PC-9 (cell line): ENCODE results near the gene EIF4G1.

ENCODE experiments used
- CTCF ChIP-seq: fragments of 200-600 bp; sonication (generic); conservative IDR thresholded peaks from 2 replicates; pipeline ENCODE4 v1.6.1; 2017; ENCODE audit warnings: mixed run types, antibody characterized with exemption, mild to moderate bottlenecking, moderate library complexity
- EZH2 ChIP-seq: fragments of 200-600 bp; sonication (generic); IDR thresholded peaks from 2 replicates; pipeline ENCODE4 v1.8.0; 2017; ENCODE audit warnings: antibody characterized with exemption, low read depth

- no peak for TF ChIP-seq CTCF
- TF ChIP-seq EZH2: no peak
Observed at GRCh38 chr3:184291738-184292445, 22.5 kb upstream of the EIF4G1 start.
